GM12878 (cell line): ENCODE results near the gene URI1. TPM values are rescaled to one million over a fixed set of nuclear protein-coding genes. Genes with fewer than 3 reads are reported as not detected.
"Not testable (repeated sequence)": the region's sequence is repeated elsewhere in the genome, so short reads cannot be mapped to it uniquely, and the experiment has no call there.

Experiments
- ATAC-seq: fragments of 200-7000 bp; cut with Tn5 transposase; 3 replicates; pipeline ENCODE4 v1.9.1; 2020; ENCODE audit warnings: mild to moderate bottlenecking, moderate library complexity
- BruUV-seq: library from RNA; stranded (reverse); fragments of 400-500 nt; replicated peaks from 2 replicates; lab custom pipeline; 2021; lab: Mats Ljungman, UMichigan
- CTCF ChIA-PET: fragments of 300-600 bp; sonication (Branson Sonifier 250); formaldehyde crosslinking; extraction: SDS; loops from one replicate; lab custom pipeline; 2021; ENCODE audit warnings: inconsistent platforms; lab: Yijun Ruan, JAX
- POLR2A ChIA-PET: fragments of 350-600 bp; formaldehyde crosslinking; extraction: SDS; loops from one replicate; lab custom pipeline; 2021; ENCODE audit warnings: inconsistent platforms; lab: Charles Lee
- RAD21 ChIA-PET: fragments of 300-600 bp; sonication (Branson Sonifier 250); formaldehyde crosslinking; loops from one replicate; lab custom pipeline; 2023; ENCODE audit warnings: antibody characterized with exemption; ENCODE audit not compliant: unreplicated experiment; lab: Charles Lee
- SMC1A ChIA-PET: fragments of 300-600 bp; sonication (Branson Sonifier 250); formaldehyde crosslinking; loops from one replicate; lab custom pipeline; 2023; ENCODE audit not compliant: unreplicated experiment, uncharacterized antibody; lab: Charles Lee
- DNase-seq: peaks from one replicate; pipeline ENCODE4 v3.0.0-alpha.2; 2011; ENCODE audit warnings: low read depth, low spot score
- FAIRE-seq: peaks from 3 replicates; lab custom pipeline; 2011; peaks lifted over from hg19 to GRCh38; lab: Jason Lieb, UNC
- H2AFZ ChIP-seq: 2 replicates; pipeline ENCODE4 v1.6.0; 2011; ENCODE audit warnings: low read depth, low read length, control low read depth; ENCODE audit not compliant: control insufficient read depth
- H3K27ac ChIP-seq: 2 replicates; pipeline ENCODE4 v1.5.1; 2011; ENCODE audit warnings: control low read depth; ENCODE audit not compliant: control insufficient read depth, insufficient read depth
- H3K27me3 ChIP-seq, 2 experiments: replicated peaks in 1 of 2; 2 replicates each; pipeline versions ENCODE4 v1.6.0 to v1.6.1; 2011; ENCODE audit warnings: low read length in 1 of 2; ENCODE audit not compliant: control insufficient read depth in 2 of 2, insufficient read depth in 2 of 2
- H3K36me3 ChIP-seq, 2 experiments: 2 replicates each; pipeline ENCODE4 v1.5.1; 2011; ENCODE audit warnings: low read length in 1 of 2; ENCODE audit not compliant: control insufficient read depth in 2 of 2, insufficient read depth in 2 of 2
- H3K4me1 ChIP-seq: 2 replicates; pipeline ENCODE4 v1.6.1; 2011; ENCODE audit warnings: mild to moderate bottlenecking, low read length, moderate library complexity, mixed read lengths; ENCODE audit not compliant: control insufficient read depth, insufficient read depth
- H3K4me2 ChIP-seq: 2 replicates; pipeline ENCODE4 v1.6.0; 2011; ENCODE audit warnings: control low read depth; ENCODE audit not compliant: control insufficient read depth, insufficient read depth
- H3K4me3 ChIP-seq: fragments of 200-600 bp; sonication (generic); 2 replicates; pipeline ENCODE4 v1.5.1; 2016
- H3K79me2 ChIP-seq: 2 replicates; pipeline ENCODE4 v1.6.0; 2011; ENCODE audit warnings: low read length; ENCODE audit not compliant: control insufficient read depth, insufficient read depth
- H3K9ac ChIP-seq: 2 replicates; pipeline ENCODE4 v1.8.0; 2011; ENCODE audit warnings: low read length, control low read depth, mixed read lengths; ENCODE audit not compliant: control insufficient read depth, insufficient read depth
- H3K9me3 ChIP-seq: replicated peaks from 3 replicates; pipeline ENCODE4 v1.5.1; 2011; ENCODE audit warnings: mild to moderate bottlenecking, low read length; ENCODE audit not compliant: control insufficient read depth, insufficient read depth
- H4K20me1 ChIP-seq: 2 replicates; pipeline ENCODE4 v1.6.0; 2011; ENCODE audit not compliant: control insufficient read depth, insufficient read depth
- CEBPB ChIP-seq, 2 experiments: fragments of 150-350 bp in 1 of 2; IDR thresholded peaks; 2 replicates each; pipeline ENCODE4 v1.6.1; 2012 to 2014; ENCODE audit warnings: low read depth in 2 of 2, low read length in 2 of 2, borderline replicate concordance in 1 of 2, inconsistent platforms in 1 of 2
- POLR2AphosphoS2 ChIP-seq: IDR thresholded peaks from 2 replicates; pipeline ENCODE4 v1.6.1; 2011; ENCODE audit warnings: low read depth, mild to moderate bottlenecking, low read length, improper control_type of control experiment, moderate library complexity
- STAT1 ChIP-seq: fragments of 450-650 bp; conservative IDR thresholded peaks from 2 replicates; pipeline ENCODE4 v1.6.1; 2014; ENCODE audit warnings: antibody characterized with exemption, mild to moderate bottlenecking
- ZNF622 ChIP-seq: fragments of 450-650 bp; IDR thresholded peaks from 2 replicates; pipeline ENCODE4 v1.6.1; 2017; ENCODE audit warnings: mild to moderate bottlenecking, inconsistent platforms
- WGBS: methylation state at CpG from one replicate; pipeline ENCODE4 v1.1.6; 2016; ENCODE audit warnings: low lambda C conversion rate; ENCODE audit not compliant: insufficient replicate concordance, insufficient coverage; ENCODE audit errors: missing lambda C conversion rate; 5-methylcytosine and 5-hydroxymethylcytosine counted together
- in situ Hi-C: fragments of 300-500 bp; cut with MboI; formaldehyde crosslinking; loops from 9 replicates; pipeline ENCODE4 v1.14.3; 2018; ENCODE audit warnings: mixed read lengths
- intact Hi-C: fragments of 100-400 bp; cut with micrococcal nuclease; formaldehyde crosslinking; loops from one replicate; pipeline ENCODE4 v1.14.2; 2022; ENCODE audit not compliant: unreplicated experiment
- polyA plus RNA-seq, 11 experiments: library from polyadenylated mRNA; depleted of rRNA in 4 of 11; unstranded in 6 of 11; stranded (reverse) in 5 of 11; fragments of >200 nt; fragmentation: Nextera tagmentation in 4 of 11; fragmentation: Illumina TruSeq in 1 of 11; extraction: Ambion mirVana in 4 of 11; extraction: Trizol in 1 of 11; gene quantifications; 1 replicate in 1 of 11; 2 replicates in 10 of 11; pipeline versions ENCODE4 v1.2.1 to v1.2.3, GENCODE V29; 2011 to 2016; ENCODE audit warnings: inconsistent platforms in 2 of 11, missing spikeins in 2 of 11, low read depth in 1 of 11
- total RNA-seq, 4 experiments: library from RNA; depleted of rRNA in 3 of 4; stranded (reverse); fragments of >200 nt in 3 of 4; fragmentation: Illumina TruSeq in 1 of 4; extraction: Trizol in 1 of 4; gene quantifications; 2 replicates each; pipeline versions ENCODE4 v1.2.1 to v1.2.3, GENCODE V29; 2013 to 2021
- TF ChIP-seq, protein P1 (sequence below): IDR thresholded peaks from 2 replicates; pipeline ENCODE4 v1.6.1; 2011; ENCODE audit warnings: mild to moderate bottlenecking, low read depth, low read length, moderate library complexity; ENCODE audit not compliant: insufficient replicate concordance
- TF ChIP-seq, protein P2 (sequence below): fragments of 450-650 bp; IDR thresholded peaks from 2 replicates; pipeline ENCODE4 v1.6.1; 2017; ENCODE audit warnings: mild to moderate bottlenecking, moderate library complexity

URI1 gene
- total and polyA plus RNA-seq, 10 of the 15 experiments (the other 5 are each of a cell fraction or from before 2014, with no cell fraction given): 15.2 to 94.2 (median 47.9) TPM

DNA sequence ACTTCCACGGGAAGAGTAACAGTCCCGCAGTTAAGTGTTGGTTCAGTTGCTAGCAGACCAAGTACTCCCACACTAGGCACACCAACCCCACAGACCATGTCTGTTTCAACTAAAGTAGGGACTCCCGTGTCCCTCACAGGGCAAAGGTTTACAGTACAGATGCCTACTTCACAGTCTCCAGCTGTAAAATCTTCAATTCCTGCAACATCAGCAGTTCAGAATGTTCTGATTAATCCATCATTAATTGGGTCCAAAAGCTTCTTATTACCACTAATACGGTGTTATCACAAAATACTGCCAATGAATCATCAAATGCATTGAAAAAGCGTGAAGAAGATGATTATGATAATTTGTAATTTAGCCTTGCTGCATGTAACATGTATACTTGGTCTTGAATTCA, 95.8 kb downstream of the URI1 start:
- peaks cover 5% of the 10 kb centered on the region for H3K9me3 ChIP-seq
- no peak overlapping the region for H3K4me2 ChIP-seq
- intact Hi-C loops: no loop called here
- no peaks in the 10 kb centered on the region for H4K20me1 ChIP-seq
- no peak overlapping the region for H3K9ac ChIP-seq
- FAIRE-seq: no peak
- WGBS: 87% methylated on average over 5 of the region's 5 CpGs
- no peak overlapping the region for H2AFZ ChIP-seq
- H3K4me1 ChIP-seq: no peaks in the 10 kb centered on the region
- TF ChIP-seq, protein P1, sequence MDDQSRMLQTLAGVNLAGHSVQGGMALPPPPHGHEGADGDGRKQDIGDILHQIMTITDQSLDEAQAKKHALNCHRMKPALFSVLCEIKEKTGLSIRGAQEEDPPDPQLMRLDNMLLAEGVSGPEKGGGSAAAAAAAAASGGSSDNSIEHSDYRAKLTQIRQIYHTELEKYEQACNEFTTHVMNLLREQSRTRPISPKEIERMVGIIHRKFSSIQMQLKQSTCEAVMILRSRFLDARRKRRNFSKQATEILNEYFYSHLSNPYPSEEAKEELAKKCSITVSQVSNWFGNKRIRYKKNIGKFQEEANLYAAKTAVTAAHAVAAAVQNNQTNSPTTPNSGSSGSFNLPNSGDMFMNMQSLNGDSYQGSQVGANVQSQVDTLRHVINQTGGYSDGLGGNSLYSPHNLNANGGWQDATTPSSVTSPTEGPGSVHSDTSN: no peak
- TF ChIP-seq, protein P2, sequence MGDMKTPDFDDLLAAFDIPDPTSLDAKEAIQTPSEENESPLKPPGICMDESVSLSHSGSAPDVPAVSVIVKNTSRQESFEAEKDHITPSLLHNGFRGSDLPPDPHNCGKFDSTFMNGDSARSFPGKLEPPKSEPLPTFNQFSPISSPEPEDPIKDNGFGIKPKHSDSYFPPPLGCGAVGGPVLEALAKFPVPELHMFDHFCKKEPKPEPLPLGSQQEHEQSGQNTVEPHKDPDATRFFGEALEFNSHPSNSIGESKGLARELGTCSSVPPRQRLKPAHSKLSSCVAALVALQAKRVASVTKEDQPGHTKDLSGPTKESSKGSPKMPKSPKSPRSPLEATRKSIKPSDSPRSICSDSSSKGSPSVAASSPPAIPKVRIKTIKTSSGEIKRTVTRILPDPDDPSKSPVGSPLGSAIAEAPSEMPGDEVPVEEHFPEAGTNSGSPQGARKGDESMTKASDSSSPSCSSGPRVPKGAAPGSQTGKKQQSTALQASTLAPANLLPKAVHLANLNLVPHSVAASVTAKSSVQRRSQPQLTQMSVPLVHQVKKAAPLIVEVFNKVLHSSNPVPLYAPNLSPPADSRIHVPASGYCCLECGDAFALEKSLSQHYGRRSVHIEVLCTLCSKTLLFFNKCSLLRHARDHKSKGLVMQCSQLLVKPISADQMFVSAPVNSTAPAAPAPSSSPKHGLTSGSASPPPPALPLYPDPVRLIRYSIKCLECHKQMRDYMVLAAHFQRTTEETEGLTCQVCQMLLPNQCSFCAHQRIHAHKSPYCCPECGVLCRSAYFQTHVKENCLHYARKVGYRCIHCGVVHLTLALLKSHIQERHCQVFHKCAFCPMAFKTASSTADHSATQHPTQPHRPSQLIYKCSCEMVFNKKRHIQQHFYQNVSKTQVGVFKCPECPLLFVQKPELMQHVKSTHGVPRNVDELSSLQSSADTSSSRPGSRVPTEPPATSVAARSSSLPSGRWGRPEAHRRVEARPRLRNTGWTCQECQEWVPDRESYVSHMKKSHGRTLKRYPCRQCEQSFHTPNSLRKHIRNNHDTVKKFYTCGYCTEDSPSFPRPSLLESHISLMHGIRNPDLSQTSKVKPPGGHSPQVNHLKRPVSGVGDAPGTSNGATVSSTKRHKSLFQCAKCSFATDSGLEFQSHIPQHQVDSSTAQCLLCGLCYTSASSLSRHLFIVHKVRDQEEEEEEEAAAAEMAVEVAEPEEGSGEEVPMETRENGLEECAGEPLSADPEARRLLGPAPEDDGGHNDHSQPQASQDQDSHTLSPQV: no peak
- TF ChIP-seq STAT1 (no peak), POLR2AphosphoS2 (no peak), CEBPB (IDR thresholded peaks at IDR 0.05; ENCODE audit: borderline replicate concordance in 1 of 2, low read depth in 2 of 2, low read length in 2 of 2) (no peak), ZNF622 (no peak)
- no peaks in the 10 kb centered on the region for H3K27me3 ChIP-seq
- SMC1A ChIA-PET: interaction anchor here (0.8 kb wide), 1 partner anchor 454 kb away, joined by 3 read pairs; no protein-coding TSS in a partner anchor
- no peak for DNase-seq
- H3K36me3 ChIP-seq: peaks cover 0 to 13% of the 10 kb centered on the region in 2 experiments; a peak in 1 of 4 replicates
- no peak overlapping the region for H3K4me3 ChIP-seq
- no peaks in the 10 kb centered on the region for H3K79me2 ChIP-seq
- in situ Hi-C loops: no loop called here
- RAD21 ChIA-PET: no interaction called here
- no peak for ATAC-seq
- POLR2A ChIA-PET: no interaction called here
- no peak overlapping the region for H3K27ac ChIP-seq
- no TSS peak for BruUV-seq
- CTCF ChIA-PET: interaction anchor here (0.7 kb wide), 1 partner anchor 11 kb away, joined by 3 read pairs; no protein-coding TSS in a partner anchor

DNA sequence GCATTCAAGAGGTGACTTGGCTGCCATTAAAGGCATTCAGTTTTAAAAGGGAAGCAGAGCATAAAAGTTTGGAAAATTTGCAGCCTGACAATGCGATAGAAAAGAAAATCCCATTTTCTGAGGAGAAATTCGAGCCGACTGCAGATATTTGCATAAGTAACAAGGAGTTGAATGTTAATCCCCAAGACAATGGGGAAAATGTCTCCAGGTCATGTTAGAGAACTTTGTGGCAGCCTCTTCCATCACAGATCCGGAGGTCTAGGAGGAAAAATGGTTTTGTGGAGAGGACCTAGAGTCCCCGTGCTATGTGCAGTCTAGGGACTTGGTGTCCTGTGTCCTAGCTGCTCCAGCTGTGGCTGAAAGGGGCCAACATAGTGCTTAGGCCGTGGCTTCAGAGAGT, 99.9 kb downstream of the URI1 start:
- in situ Hi-C loops, BruUV-seq, intact Hi-C loops, CTCF ChIA-PET, H3K27ac ChIP-seq, FAIRE-seq, ATAC-seq, H4K20me1 ChIP-seq, H3K4me2 ChIP-seq, H2AFZ ChIP-seq, POLR2A ChIA-PET, RAD21 ChIA-PET, H3K27me3 ChIP-seq, H3K9me3 ChIP-seq, H3K9ac ChIP-seq, DNase-seq, H3K4me3 ChIP-seq, H3K36me3 ChIP-seq, H3K79me2 ChIP-seq, SMC1A ChIA-PET, H3K4me1 ChIP-seq: not testable (repeated sequence)
- 97% methylated on average over 6 of the region's 6 CpGs for WGBS
